GM12878 (cell line): Measurements from ENCODE around the gene POU4F1.

ENCODE experiments used
- CEBPB ChIP-seq, 2 experiments: fragments of 150-350 bp in 1 of 2; IDR thresholded peaks; 2 replicates each; pipeline ENCODE4 v1.6.1; 2012 to 2014; ENCODE audit warnings: low read depth in 2 of 2, low read length in 2 of 2, borderline replicate concordance in 1 of 2, inconsistent platforms in 1 of 2
- CREB1 ChIP-seq: IDR thresholded peaks from 2 replicates; pipeline ENCODE4 v1.6.1; 2012; ENCODE audit warnings: low read depth, mild to moderate bottlenecking, inconsistent platforms
- SRF ChIP-seq, 2 experiments: IDR thresholded peaks; 2 replicates each; pipeline ENCODE4 v1.6.1; 2011; ENCODE audit warnings: low read depth in 2 of 2, low read length in 2 of 2, mild to moderate bottlenecking in 1 of 2, moderate library complexity in 1 of 2
- TAF1 ChIP-seq: IDR thresholded peaks from 2 replicates; pipeline ENCODE4 v1.6.1; 2011; ENCODE audit warnings: mild to moderate bottlenecking, low read depth, low read length, borderline replicate concordance

GRCh38 chr13:78594456-78594975, 8.8 kb downstream of the POU4F1 start:
- TF ChIP-seq TAF1 = no peak
- no peak for TF ChIP-seq SRF (IDR thresholded peaks at IDR 0.05; ENCODE audit: low read depth in 2 of 2, low read length in 2 of 2)
- no peak for TF ChIP-seq CEBPB (IDR thresholded peaks at IDR 0.05; ENCODE audit: borderline replicate concordance in 1 of 2, low read depth in 2 of 2, low read length in 2 of 2)
- TF ChIP-seq CREB1 = no peak
